Fibroblast of villous mesenchyme (primary cell): ENCODE data around the gene ABL2. TPM values are rescaled to one million over a fixed set of nuclear protein-coding genes. Genes with fewer than 3 reads are reported as not detected.
"Not testable (repeated sequence)": the region's sequence is repeated elsewhere in the genome, so short reads cannot be mapped to it uniquely, and the experiment has no call there.

Source experiments
- DNase-seq: peaks from one replicate; pipeline ENCODE4 v3.0.0-alpha.2; 2010; ENCODE audit warnings: low read depth
- H3K4me3 ChIP-seq: 2 replicates; pipeline ENCODE4 v1.5.1; 2011; ENCODE audit warnings: low read depth, mild to moderate bottlenecking, low read length
- total RNA-seq: library from RNA; depleted of rRNA; stranded (reverse); fragments of >200 nt; gene quantifications from 2 replicates; pipeline ENCODE4 v1.2.3, GENCODE V29; 2012
- TF ChIP-seq, protein P1 (sequence below): IDR thresholded peaks from 2 replicates; pipeline ENCODE4 v1.5.1; 2012; ENCODE audit warnings: low read depth, mild to moderate bottlenecking, low read length; ENCODE audit not compliant: insufficient read depth

ABL2 gene
- total RNA-seq, 1 donor: 66.9 TPM

DNA sequence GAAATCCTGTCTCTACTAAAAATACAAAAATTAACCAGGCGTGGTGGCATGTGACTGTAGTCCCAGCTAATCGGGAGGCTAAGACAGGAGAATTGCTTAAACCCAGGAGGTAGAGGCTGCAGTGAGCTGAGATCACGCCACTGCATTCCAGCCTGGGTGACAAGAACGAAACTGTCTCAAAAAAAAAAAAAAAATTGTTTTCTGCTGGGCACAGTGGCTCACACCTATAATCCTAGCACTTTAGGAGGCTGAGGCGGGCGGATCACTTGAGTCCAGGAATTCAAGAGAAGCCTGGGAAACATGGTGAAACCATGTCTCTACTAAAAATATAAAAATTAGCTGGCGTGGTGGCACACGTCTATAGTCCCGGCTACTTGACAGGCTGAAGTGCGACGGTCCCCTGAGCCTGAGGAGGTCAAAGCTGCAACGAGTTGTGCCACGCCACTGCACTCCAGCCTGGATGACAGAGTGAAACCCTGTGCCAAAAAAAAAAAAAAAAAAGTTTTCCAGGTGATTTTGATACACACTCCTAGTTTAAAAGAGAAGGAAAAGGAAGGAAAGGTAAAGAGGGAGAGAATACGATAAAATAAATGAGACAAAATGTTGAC is 31.7 kb downstream of the ABL2 start:
- DNase-seq: no peak
- TF ChIP-seq, protein P1, sequence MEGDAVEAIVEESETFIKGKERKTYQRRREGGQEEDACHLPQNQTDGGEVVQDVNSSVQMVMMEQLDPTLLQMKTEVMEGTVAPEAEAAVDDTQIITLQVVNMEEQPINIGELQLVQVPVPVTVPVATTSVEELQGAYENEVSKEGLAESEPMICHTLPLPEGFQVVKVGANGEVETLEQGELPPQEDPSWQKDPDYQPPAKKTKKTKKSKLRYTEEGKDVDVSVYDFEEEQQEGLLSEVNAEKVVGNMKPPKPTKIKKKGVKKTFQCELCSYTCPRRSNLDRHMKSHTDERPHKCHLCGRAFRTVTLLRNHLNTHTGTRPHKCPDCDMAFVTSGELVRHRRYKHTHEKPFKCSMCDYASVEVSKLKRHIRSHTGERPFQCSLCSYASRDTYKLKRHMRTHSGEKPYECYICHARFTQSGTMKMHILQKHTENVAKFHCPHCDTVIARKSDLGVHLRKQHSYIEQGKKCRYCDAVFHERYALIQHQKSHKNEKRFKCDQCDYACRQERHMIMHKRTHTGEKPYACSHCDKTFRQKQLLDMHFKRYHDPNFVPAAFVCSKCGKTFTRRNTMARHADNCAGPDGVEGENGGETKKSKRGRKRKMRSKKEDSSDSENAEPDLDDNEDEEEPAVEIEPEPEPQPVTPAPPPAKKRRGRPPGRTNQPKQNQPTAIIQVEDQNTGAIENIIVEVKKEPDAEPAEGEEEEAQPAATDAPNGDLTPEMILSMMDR: no peak
- no peak overlapping the region for H3K4me3 ChIP-seq

GRCh38 chr1:179195857-179196256 is 33.6 kb downstream of the ABL2 start:
- not testable (repeated sequence) for DNase-seq, H3K4me3 ChIP-seq

DNA sequence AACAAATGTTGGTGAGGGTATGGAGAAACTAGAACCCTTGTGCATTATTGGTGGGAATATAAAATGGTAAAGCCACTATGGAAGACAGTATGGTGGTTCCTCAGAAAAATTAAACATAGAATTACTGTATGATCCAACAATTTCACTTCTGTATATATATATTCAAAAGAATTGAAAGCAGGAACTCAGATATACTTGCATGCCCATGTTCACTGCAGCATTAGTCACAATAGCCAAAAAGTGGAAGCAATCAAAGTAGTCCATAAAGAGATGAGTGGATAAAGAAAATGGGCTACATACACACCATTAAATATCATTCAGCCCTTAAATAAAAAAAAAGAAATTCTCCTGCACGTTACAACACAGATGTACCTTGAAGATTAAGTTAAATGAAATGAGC is 34.1 kb downstream of the ABL2 start:
- DNase-seq: no peak
- TF ChIP-seq, protein P1: no peak
- H3K4me3 ChIP-seq: no peak overlapping the region

GRCh38 chr1:179194068-179194537 is 35.4 kb downstream of the ABL2 start:
- H3K4me3 ChIP-seq: no peak overlapping the region
- DNase-seq: no peak
- TF ChIP-seq, protein P1: no peak

- peak; percentile 17 for DNase-seq
- H3K4me3 ChIP-seq: no peak overlapping the region
- TF ChIP-seq, protein P1: no peak
Observed at GRCh38 chr1:179190861-179191260, 38.6 kb downstream of the ABL2 start.

DNA sequence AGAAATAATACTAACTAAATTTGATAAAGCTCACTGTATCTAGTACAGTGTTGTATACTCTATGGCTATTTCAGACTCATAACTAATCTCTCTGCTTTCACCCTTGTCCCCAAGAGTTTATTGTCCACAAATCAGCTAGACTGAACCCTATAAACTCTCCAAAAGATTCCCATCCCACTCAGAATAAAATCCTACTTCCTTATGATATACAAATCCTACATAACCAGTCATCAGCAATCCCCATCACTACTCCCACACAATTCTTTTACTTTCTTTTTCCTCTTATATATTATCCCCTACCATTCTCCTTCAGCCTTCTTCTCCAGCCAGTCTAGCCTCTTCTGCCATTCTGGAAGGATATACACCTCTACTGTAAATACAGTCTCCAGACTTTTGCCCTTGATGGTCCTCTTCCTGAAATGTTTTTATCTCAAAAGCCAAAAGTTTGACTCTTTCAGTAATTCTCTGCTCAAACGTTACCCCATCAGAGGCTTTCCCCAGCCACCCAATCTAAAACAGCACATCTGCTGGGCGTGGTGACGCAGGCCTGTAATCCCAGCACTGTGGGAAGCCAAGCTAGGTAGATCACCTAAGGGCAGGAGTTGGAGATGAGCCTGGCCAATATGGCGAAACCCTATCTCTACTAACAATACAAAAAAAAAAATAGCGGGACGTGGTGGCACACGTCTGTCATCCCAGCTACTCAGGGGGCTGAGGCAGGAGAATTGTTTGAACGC is 41.6 kb downstream of the ABL2 start:
- no peak for DNase-seq
- TF ChIP-seq, protein P1: no peak
- no peak overlapping the region for H3K4me3 ChIP-seq

DNA sequence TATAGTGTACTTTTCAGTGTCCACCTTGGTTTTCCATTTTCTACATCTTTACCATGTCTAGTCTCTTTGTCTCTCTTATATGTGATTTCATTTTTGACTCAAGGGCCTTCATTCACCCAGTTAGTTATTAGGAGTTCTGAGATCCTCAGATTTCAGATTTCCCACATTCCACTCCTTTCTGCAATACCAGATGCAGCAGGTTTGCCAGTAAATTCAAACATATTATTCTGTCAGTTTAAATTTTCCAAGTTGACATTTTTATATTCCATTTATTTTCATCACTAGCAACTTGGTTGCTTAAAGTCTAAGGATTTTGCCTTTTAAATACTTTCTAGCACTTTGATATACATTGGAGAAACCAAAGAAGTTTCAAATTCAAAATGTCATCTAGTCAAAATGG is 42.4 kb downstream of the ABL2 start:
- peak; percentile 61 for DNase-seq
- H3K4me3 ChIP-seq: no peak overlapping the region
- TF ChIP-seq, protein P1: no peak
